Measurements from ENCODE around the gene NCBP2L. TPM values are rescaled to one million over a fixed set of nuclear protein-coding genes. Genes with fewer than 3 reads are reported as not detected.

Gene NCBP2L
- total and polyA plus RNA-seq, 2 experiments from 2014 or later = not detected

DNA sequence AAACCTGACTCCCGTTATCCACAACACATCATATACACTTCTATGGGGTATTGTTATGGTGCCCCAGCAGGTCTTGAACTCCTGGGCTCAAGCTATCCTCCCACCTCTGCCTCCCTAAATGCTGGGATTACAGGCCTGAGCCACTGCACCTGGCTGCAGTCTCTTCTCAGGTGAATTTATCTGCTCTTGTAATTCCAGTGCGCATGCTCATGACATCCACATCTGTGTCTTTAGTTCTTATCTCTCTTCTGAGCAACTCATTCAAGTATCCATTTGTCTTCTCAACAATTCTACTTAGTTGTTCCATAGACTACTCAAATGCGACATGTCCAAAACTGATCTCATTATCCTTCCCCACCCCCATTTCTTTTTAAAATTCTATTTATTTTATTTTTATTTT, 27.6 kb downstream of the NCBP2L start:
- H3K4me1 ChIP-seq (ENCODE audit: insufficient read depth) = no peaks in the 10 kb centered on the region
- H3F3A ChIP-seq (replicated peaks; ENCODE audit: low read depth) = no peaks in the 10 kb centered on the region
- no peaks in the 10 kb centered on the region for H3K79me2 ChIP-seq (replicated peaks; ENCODE audit: insufficient read depth)
- no peak overlapping the region for H3K4me3 ChIP-seq
- H3K27me3 ChIP-seq (ENCODE audit: insufficient read depth) = no peaks in the 10 kb centered on the region
- Mint-ChIP-seq H3K9me3 (peaks cover 3% of the 10 kb centered on the region; the same call in 1 of the 3 replicates), H3K27ac (no peak overlapping the region), H3K4me1 (peaks cover 2% of the 10 kb centered on the region; the same call in 1 of the 3 replicates), H3K4me3 (no peak overlapping the region), H3K36me3 (ENCODE audit: low read depth) (no peaks in the 10 kb centered on the region), H3K27me3 (ENCODE audit: insufficient read depth, low read depth, poor library complexity) (peaks cover 2% of the 10 kb centered on the region)
- H3K27ac ChIP-seq (ENCODE audit: low read depth) = no peak overlapping the region
- no peaks in the 10 kb centered on the region for H3K9me2 ChIP-seq (ENCODE audit: insufficient read depth)
- H3K36me3 ChIP-seq (ENCODE audit: insufficient read depth) = no peaks in the 10 kb centered on the region
- no peak overlapping the region for H2AFZ ChIP-seq
- ATAC-seq (peak; percentile 28; the same call in 1 of the 3 replicates), DNase-seq (ENCODE audit: low spot score) (no peak)
- no peaks in the 10 kb centered on the region for H4K20me1 ChIP-seq (replicated peaks; ENCODE audit: insufficient read depth)
- no peak for TF ChIP-seq STAT1 (IDR thresholded peaks at IDR 0.05; ENCODE audit: unreplicated experiment)
- no peak for TF ChIP-seq ZNF331 (CRISPR knock-in tag; IDR thresholded peaks at IDR 0.05; ENCODE audit: low read depth)
- no peak for TF ChIP-seq CREB1 (CRISPR knock-in tag; IDR thresholded peaks at IDR 0.05; ENCODE audit: low read depth)
- TF ChIP-seq, protein P1, sequence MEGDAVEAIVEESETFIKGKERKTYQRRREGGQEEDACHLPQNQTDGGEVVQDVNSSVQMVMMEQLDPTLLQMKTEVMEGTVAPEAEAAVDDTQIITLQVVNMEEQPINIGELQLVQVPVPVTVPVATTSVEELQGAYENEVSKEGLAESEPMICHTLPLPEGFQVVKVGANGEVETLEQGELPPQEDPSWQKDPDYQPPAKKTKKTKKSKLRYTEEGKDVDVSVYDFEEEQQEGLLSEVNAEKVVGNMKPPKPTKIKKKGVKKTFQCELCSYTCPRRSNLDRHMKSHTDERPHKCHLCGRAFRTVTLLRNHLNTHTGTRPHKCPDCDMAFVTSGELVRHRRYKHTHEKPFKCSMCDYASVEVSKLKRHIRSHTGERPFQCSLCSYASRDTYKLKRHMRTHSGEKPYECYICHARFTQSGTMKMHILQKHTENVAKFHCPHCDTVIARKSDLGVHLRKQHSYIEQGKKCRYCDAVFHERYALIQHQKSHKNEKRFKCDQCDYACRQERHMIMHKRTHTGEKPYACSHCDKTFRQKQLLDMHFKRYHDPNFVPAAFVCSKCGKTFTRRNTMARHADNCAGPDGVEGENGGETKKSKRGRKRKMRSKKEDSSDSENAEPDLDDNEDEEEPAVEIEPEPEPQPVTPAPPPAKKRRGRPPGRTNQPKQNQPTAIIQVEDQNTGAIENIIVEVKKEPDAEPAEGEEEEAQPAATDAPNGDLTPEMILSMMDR (conservative IDR thresholded peaks at IDR 0.05; ENCODE audit: low read depth in 2 of 2) = no peak
- no peak for TF ChIP-seq EZH2phosphoT487 (IDR thresholded peaks at IDR 0.05; ENCODE audit: unreplicated experiment)
- TF ChIP-seq REST (IDR thresholded peaks at IDR 0.05; ENCODE audit: unreplicated experiment) = no peak
- no peak for TF ChIP-seq POLR2AphosphoS5 (IDR thresholded peaks at IDR 0.05; ENCODE audit: low read depth)
- TF ChIP-seq EZH2 (IDR thresholded peaks at IDR 0.05; ENCODE audit: low read depth, unreplicated experiment) = no peak
- TF ChIP-seq NANOG (IDR thresholded peaks at IDR 0.05; ENCODE audit: borderline replicate concordance) = no peak
- no peak for TF ChIP-seq JUNB (IDR thresholded peaks at IDR 0.05; ENCODE audit: unreplicated experiment)
- no peak for TF ChIP-seq ZNF114 (CRISPR knock-in tag; IDR thresholded peaks at IDR 0.05)
- TF ChIP-seq, protein P2, sequence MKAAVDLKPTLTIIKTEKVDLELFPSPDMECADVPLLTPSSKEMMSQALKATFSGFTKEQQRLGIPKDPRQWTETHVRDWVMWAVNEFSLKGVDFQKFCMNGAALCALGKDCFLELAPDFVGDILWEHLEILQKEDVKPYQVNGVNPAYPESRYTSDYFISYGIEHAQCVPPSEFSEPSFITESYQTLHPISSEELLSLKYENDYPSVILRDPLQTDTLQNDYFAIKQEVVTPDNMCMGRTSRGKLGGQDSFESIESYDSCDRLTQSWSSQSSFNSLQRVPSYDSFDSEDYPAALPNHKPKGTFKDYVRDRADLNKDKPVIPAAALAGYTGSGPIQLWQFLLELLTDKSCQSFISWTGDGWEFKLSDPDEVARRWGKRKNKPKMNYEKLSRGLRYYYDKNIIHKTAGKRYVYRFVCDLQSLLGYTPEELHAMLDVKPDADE (IDR thresholded peaks at IDR 0.05) = no peak
- TF ChIP-seq, protein P3, sequence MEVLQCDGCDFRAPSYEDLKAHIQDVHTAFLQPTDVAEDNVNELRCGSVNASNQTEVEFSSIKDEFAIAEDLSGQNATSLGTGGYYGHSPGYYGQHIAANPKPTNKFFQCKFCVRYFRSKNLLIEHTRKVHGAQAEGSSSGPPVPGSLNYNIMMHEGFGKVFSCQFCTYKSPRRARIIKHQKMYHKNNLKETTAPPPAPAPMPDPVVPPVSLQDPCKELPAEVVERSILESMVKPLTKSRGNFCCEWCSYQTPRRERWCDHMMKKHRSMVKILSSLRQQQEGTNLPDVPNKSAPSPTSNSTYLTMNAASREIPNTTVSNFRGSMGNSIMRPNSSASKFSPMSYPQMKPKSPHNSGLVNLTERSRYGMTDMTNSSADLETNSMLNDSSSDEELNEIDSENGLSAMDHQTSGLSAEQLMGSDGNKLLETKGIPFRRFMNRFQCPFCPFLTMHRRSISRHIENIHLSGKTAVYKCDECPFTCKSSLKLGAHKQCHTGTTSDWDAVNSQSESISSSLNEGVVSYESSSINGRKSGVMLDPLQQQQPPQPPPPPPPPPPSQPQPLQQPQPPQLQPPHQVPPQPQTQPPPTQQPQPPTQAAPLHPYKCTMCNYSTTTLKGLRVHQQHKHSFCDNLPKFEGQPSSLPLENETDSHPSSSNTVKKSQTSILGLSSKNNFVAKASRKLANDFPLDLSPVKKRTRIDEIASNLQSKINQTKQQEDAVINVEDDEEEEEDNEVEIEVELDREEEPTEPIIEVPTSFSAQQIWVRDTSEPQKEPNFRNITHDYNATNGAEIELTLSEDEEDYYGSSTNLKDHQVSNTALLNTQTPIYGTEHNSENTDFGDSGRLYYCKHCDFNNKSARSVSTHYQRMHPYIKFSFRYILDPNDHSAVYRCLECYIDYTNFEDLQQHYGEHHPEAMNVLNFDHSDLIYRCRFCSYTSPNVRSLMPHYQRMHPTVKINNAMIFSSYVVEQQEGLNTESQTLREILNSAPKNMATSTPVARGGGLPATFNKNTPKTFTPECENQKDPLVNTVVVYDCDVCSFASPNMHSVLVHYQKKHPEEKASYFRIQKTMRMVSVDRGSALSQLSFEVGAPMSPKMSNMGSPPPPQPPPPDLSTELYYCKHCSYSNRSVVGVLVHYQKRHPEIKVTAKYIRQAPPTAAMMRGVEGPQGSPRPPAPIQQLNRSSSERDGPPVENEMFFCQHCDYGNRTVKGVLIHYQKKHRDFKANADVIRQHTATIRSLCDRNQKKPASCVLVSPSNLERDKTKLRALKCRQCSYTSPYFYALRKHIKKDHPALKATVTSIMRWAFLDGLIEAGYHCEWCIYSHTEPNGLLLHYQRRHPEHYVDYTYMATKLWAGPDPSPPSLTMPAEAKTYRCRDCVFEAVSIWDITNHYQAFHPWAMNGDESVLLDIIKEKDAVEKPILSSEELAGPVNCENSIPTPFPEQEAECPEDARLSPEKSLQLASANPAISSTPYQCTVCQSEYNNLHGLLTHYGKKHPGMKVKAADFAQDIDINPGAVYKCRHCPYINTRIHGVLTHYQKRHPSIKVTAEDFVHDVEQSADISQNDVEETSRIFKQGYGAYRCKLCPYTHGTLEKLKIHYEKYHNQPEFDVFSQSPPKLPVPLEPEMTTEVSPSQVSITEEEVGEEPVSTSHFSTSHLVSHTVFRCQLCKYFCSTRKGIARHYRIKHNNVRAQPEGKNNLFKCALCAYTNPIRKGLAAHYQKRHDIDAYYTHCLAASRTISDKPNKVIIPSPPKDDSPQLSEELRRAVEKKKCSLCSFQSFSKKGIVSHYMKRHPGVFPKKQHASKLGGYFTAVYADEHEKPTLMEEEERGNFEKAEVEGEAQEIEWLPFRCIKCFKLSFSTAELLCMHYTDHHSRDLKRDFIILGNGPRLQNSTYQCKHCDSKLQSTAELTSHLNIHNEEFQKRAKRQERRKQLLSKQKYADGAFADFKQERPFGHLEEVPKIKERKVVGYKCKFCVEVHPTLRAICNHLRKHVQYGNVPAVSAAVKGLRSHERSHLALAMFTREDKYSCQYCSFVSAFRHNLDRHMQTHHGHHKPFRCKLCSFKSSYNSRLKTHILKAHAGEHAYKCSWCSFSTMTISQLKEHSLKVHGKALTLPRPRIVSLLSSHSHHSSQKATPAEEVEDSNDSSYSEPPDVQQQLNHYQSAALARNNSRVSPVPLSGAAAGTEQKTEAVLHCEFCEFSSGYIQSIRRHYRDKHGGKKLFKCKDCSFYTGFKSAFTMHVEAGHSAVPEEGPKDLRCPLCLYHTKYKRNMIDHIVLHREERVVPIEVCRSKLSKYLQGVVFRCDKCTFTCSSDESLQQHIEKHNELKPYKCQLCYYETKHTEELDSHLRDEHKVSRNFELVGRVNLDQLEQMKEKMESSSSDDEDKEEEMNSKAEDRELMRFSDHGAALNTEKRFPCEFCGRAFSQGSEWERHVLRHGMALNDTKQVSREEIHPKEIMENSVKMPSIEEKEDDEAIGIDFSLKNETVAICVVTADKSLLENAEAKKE (CRISPR knock-in tag; IDR thresholded peaks at IDR 0.05) = no peak
- H3K4me2 ChIP-seq = no peak overlapping the region

All from GM23338 (cell line).